H9 (cell line): ENCODE results near the gene RERE. TPM values are rescaled to one million over a fixed set of nuclear protein-coding genes. Genes with fewer than 3 reads are reported as not detected.

Experiments used
- DNase-seq: peaks from one replicate; pipeline ENCODE4 v3.0.0-alpha.2; 2017
- H2AFZ ChIP-seq: one replicate; pipeline ENCODE4 v1.6.1; 2013; ENCODE audit warnings: mild to moderate bottlenecking, low read length, control low read depth, moderate library complexity
- H2AK5ac ChIP-seq: 2 replicates; pipeline ENCODE4 v1.6.1; 2013; ENCODE audit warnings: low read length, control low read depth, mixed read lengths; ENCODE audit not compliant: insufficient read length
- H2BK120ac ChIP-seq: one replicate; pipeline ENCODE4 v1.6.1; 2013; ENCODE audit warnings: low read depth, mild to moderate bottlenecking, low read length, control low read depth, inconsistent platforms; ENCODE audit not compliant: poor library complexity, severe bottlenecking
- H2BK12ac ChIP-seq: 2 replicates; pipeline ENCODE4 v1.6.1; 2013; ENCODE audit warnings: low read length, control low read depth, mixed read lengths, low read depth; ENCODE audit not compliant: insufficient read length
- H2BK15ac ChIP-seq: 2 replicates; pipeline ENCODE4 v1.6.1; 2013; ENCODE audit warnings: low read depth, low read length, control low read depth
- H2BK20ac ChIP-seq: one replicate; pipeline ENCODE4 v1.6.1; 2013; ENCODE audit warnings: low read depth, mild to moderate bottlenecking, low read length, control low read depth, inconsistent platforms; ENCODE audit not compliant: poor library complexity, severe bottlenecking
- H2BK5ac ChIP-seq: 2 replicates; pipeline ENCODE4 v1.6.1; 2013; ENCODE audit warnings: low read length, control low read depth, mixed read lengths; ENCODE audit not compliant: insufficient read length
- H3K14ac ChIP-seq: 2 replicates; pipeline ENCODE4 v1.6.1; 2013; ENCODE audit warnings: low read length, control low read depth; ENCODE audit not compliant: insufficient read depth
- H3K18ac ChIP-seq: 2 replicates; pipeline ENCODE4 v1.6.1; 2013; ENCODE audit warnings: low read depth, mild to moderate bottlenecking, mixed read lengths, low read length, control low read depth; ENCODE audit not compliant: insufficient read length
- H3K23ac ChIP-seq: 2 replicates; pipeline ENCODE4 v1.6.1; 2013; ENCODE audit warnings: low read length, control low read depth, mixed read lengths, low read depth; ENCODE audit not compliant: insufficient read length
- H3K23me2 ChIP-seq: 2 replicates; pipeline ENCODE4 v1.6.1; 2013; ENCODE audit warnings: low read depth, mild to moderate bottlenecking, mixed read lengths, low read length, control low read depth; ENCODE audit not compliant: insufficient read length, poor library complexity, severe bottlenecking
- H3K27ac ChIP-seq: 2 replicates; pipeline ENCODE4 v1.5.1; 2013; ENCODE audit warnings: low read length, control low read depth, mixed read lengths, low read depth; ENCODE audit not compliant: insufficient read length
- H3K27me3 ChIP-seq: 2 replicates; pipeline ENCODE4 v1.6.1; 2013; ENCODE audit warnings: low read length, control low read depth, inconsistent platforms; ENCODE audit not compliant: insufficient read depth
- H3K4ac ChIP-seq: 2 replicates; pipeline ENCODE4 v1.6.1; 2013; ENCODE audit warnings: low read depth, mild to moderate bottlenecking, control low read depth, inconsistent platforms, low read length, moderate library complexity
- H3K4me1 ChIP-seq: 2 replicates; pipeline ENCODE4 v1.6.1; 2013; ENCODE audit warnings: low read length, control low read depth, inconsistent platforms; ENCODE audit not compliant: insufficient read depth
- H3K4me2 ChIP-seq: 2 replicates; pipeline ENCODE4 v1.6.1; 2013; ENCODE audit warnings: low read length, control low read depth, mixed read lengths; ENCODE audit not compliant: insufficient read length, insufficient read depth
- H3K56ac ChIP-seq: 2 replicates; pipeline ENCODE4 v1.6.1; 2013; ENCODE audit warnings: low read depth, mild to moderate bottlenecking, mixed read lengths, low read length, control low read depth; ENCODE audit not compliant: insufficient read length
- H3K79me1 ChIP-seq: 2 replicates; pipeline ENCODE4 v1.6.1; 2013; ENCODE audit warnings: low read depth, mild to moderate bottlenecking, moderate library complexity, low read length, control low read depth, inconsistent platforms; ENCODE audit not compliant: insufficient read depth, poor library complexity, severe bottlenecking
- H3K79me2 ChIP-seq: 2 replicates; pipeline ENCODE4 v1.6.1; 2013; ENCODE audit warnings: low read length, control low read depth, inconsistent platforms; ENCODE audit not compliant: insufficient read depth
- H3K9ac ChIP-seq: 2 replicates; pipeline ENCODE4 v1.6.1; 2013; ENCODE audit warnings: low read length, control low read depth, mixed read lengths; ENCODE audit not compliant: insufficient read length; ENCODE audit errors: extremely low read depth
- H3K9me3 ChIP-seq: one replicate; pipeline ENCODE4 v1.6.1; 2013; ENCODE audit warnings: low read depth, low read length, inconsistent platforms; ENCODE audit not compliant: control insufficient read depth
- H3T11ph ChIP-seq: one replicate; pipeline ENCODE4 v1.6.1; 2013; ENCODE audit warnings: mild to moderate bottlenecking, low read length, control low read depth, inconsistent platforms
- H4K20me1 ChIP-seq: one replicate; pipeline ENCODE4 v1.6.1; 2013; ENCODE audit not compliant: control insufficient read depth, insufficient read length, insufficient read depth
- H4K5ac ChIP-seq: 2 replicates; pipeline ENCODE4 v1.6.1; 2013; ENCODE audit warnings: low read depth, mild to moderate bottlenecking, mixed read lengths, low read length, control low read depth; ENCODE audit not compliant: insufficient read length
- H4K8ac ChIP-seq: replicated peaks from 2 replicates; pipeline ENCODE4 v1.6.1; 2013; ENCODE audit warnings: low read length, control low read depth, mixed read lengths, low read depth; ENCODE audit not compliant: insufficient read length
- H4K91ac ChIP-seq: 2 replicates; pipeline ENCODE4 v1.6.1; 2013; ENCODE audit warnings: low read depth, mild to moderate bottlenecking, moderate library complexity, mixed read lengths, low read length, control low read depth; ENCODE audit not compliant: insufficient read length
- H3K27ac Mint-ChIP-seq, 3 experiments: 2 replicates in 2 of 3; 3 replicates in 1 of 3; pipeline ENCODE4 v1.8.0; 2020 to 2021; ENCODE audit warnings: mixed read lengths in 3 of 3, mild to moderate bottlenecking in 1 of 3, moderate library complexity in 1 of 3
- H3K27me3 Mint-ChIP-seq: 2 replicates; pipeline ENCODE4 v1.8.0; 2021; ENCODE audit warnings: low read depth, mild to moderate bottlenecking, moderate library complexity, mixed read lengths
- H3K36me3 Mint-ChIP-seq, 3 experiments: 2 replicates in 2 of 3; 3 replicates in 1 of 3; pipeline ENCODE4 v1.8.0; 2020 to 2021; ENCODE audit warnings: low read depth in 3 of 3, mixed read lengths in 3 of 3; ENCODE audit not compliant: insufficient read depth in 1 of 3
- H3K4me1 Mint-ChIP-seq, 2 experiments: 2 replicates each; pipeline ENCODE4 v1.8.0; 2020; ENCODE audit warnings: mixed read lengths in 2 of 2
- H3K4me3 Mint-ChIP-seq, 2 experiments: 2 replicates in 1 of 2; 3 replicates in 1 of 2; pipeline ENCODE4 v1.8.0; 2020 to 2021; ENCODE audit warnings: mild to moderate bottlenecking in 2 of 2, mixed read lengths in 2 of 2, moderate library complexity in 1 of 2
- H3K9me3 Mint-ChIP-seq, 2 experiments: 2 replicates in 1 of 2; 3 replicates in 1 of 2; pipeline ENCODE4 v1.8.0; 2020; ENCODE audit warnings: mild to moderate bottlenecking in 2 of 2, mixed read lengths in 2 of 2, moderate library complexity in 1 of 2
- WGBS: extraction: QIAGEN DNeasy Blood & Tissue Kit; methylation state at CpG from one replicate; pipeline ENCODE4 v1.1.7; 2013; ENCODE audit warnings: missing lambda C conversion rate, low lambda C conversion rate, mixed read lengths; ENCODE audit not compliant: insufficient read length; ENCODE audit errors: extremely low coverage; 5-methylcytosine and 5-hydroxymethylcytosine counted together
- total RNA-seq: library from RNA; stranded (reverse); gene quantifications from 2 replicates; pipeline ENCODE4 v1.2.1, GENCODE V29; 2021
- TF ChIP-seq, protein P1 (sequence below): fragments of 200-600 bp; sonication (generic); conservative IDR thresholded peaks from 3 replicates; pipeline ENCODE4 v1.8.0; 2021; ENCODE audit warnings: antibody characterized with exemption, mild to moderate bottlenecking

The RERE gene
- total RNA-seq, 1 experiment from 2014 or later, result 103 TPM

DNA sequence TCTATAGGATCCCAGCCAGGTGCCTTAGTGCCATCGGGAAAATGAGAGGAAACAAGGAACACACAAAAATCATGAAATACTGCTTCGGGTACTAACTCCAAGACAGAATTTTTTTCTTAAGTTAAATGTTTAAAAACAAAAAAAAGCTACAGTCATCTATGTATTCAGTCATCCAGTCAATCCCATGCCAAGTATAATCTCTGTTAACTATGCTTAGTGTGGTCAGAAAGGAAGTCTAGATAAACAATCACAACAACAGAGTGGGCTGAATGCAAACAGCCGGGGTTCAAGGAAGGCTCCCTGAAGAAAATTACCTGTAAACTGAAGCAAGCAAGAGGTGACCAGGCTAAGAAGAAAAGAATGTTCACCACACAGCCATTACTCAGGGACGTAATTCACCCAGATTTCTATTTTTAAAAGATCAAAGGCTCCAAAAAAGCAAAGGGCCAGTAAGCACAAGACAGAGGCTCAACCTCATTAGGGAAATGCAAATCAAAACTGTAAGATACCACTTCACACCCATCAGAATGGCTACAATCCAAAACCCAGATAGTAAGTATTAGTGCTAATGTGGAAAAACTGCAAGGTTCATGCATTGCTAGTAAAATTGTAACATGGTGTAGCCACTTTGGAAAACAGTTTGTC, 53.0 kb downstream of the RERE start:
- H3T11ph ChIP-seq, result no peak overlapping the region
- H3K4ac ChIP-seq, result no peak overlapping the region
- no peak overlapping the region for H3K4me2 ChIP-seq
- no peaks in the 10 kb centered on the region for H3K27me3 Mint-ChIP-seq
- H3K4me1 Mint-ChIP-seq, result peaks cover 20 to 22% of the 10 kb centered on the region in 2 experiments
- H3K9ac ChIP-seq, result no peak overlapping the region
- H3K4me1 ChIP-seq, result peaks cover 5% of the 10 kb centered on the region; the same call in 1 of the 2 replicates
- no peak overlapping the region for H4K5ac ChIP-seq
- TF ChIP-seq, protein P1, sequence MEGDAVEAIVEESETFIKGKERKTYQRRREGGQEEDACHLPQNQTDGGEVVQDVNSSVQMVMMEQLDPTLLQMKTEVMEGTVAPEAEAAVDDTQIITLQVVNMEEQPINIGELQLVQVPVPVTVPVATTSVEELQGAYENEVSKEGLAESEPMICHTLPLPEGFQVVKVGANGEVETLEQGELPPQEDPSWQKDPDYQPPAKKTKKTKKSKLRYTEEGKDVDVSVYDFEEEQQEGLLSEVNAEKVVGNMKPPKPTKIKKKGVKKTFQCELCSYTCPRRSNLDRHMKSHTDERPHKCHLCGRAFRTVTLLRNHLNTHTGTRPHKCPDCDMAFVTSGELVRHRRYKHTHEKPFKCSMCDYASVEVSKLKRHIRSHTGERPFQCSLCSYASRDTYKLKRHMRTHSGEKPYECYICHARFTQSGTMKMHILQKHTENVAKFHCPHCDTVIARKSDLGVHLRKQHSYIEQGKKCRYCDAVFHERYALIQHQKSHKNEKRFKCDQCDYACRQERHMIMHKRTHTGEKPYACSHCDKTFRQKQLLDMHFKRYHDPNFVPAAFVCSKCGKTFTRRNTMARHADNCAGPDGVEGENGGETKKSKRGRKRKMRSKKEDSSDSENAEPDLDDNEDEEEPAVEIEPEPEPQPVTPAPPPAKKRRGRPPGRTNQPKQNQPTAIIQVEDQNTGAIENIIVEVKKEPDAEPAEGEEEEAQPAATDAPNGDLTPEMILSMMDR, result no peak
- H2AK5ac ChIP-seq, result no peak overlapping the region
- no peaks in the 10 kb centered on the region for H3K27me3 ChIP-seq
- H3K9me3 ChIP-seq, result no peaks in the 10 kb centered on the region
- WGBS, result no CpG with 5 or more reads among the region's 4 CpGs
- no peak overlapping the region for H3K23ac ChIP-seq
- H3K27ac ChIP-seq, result no peak overlapping the region
- H4K8ac ChIP-seq, result no peak overlapping the region
- no peaks in the 10 kb centered on the region for H3K9me3 Mint-ChIP-seq
- no peak overlapping the region for H2BK20ac ChIP-seq
- H3K36me3 Mint-ChIP-seq, result peaks cover 0 to 2% (median 0%) of the 10 kb centered on the region in 3 experiments; a peak in 2 of 7 replicates
- H4K91ac ChIP-seq, result no peak overlapping the region
- DNase-seq, result no peak
- no peak overlapping the region for H3K14ac ChIP-seq
- no peak overlapping the region for H2AFZ ChIP-seq
- no peak overlapping the region for H3K56ac ChIP-seq
- no peaks in the 10 kb centered on the region for H4K20me1 ChIP-seq
- H3K27ac Mint-ChIP-seq, result peak overlapping the region in 2 of 3 experiments; percentile 61 to 89; a peak in 5 of 7 replicates
- H2BK15ac ChIP-seq, result no peak overlapping the region
- H2BK120ac ChIP-seq, result no peak overlapping the region
- H2BK12ac ChIP-seq, result no peak overlapping the region
- H3K4me3 Mint-ChIP-seq, result no peak overlapping the region
- no peaks in the 10 kb centered on the region for H3K23me2 ChIP-seq
- peaks cover 9% of the 10 kb centered on the region for H3K79me1 ChIP-seq
- H2BK5ac ChIP-seq, result no peak overlapping the region
- no peaks in the 10 kb centered on the region; the same call in 1 of the 2 replicates for H3K79me2 ChIP-seq
- H3K18ac ChIP-seq, result no peak overlapping the region
